Trophoblast cell (in vitro differentiated cells and primary cell): ENCODE results near the gene FOXRED1.
A peak's percentile ranks its signal among the peaks of the same experiment; 100 is the strongest.

ENCODE experiments used
- DNase-seq, 2 donors: peaks; one replicate each; pipeline ENCODE4 v3.0.0-alpha.2; 2016
- H2AFZ ChIP-seq: 2 replicates; pipeline ENCODE4 v1.6.1; 2013; ENCODE audit warnings: low read length, moderate library complexity, mild to moderate bottlenecking; ENCODE audit not compliant: insufficient read depth, poor library complexity
- H2AK5ac ChIP-seq: 2 replicates; pipeline ENCODE4 v1.6.1; 2013; ENCODE audit warnings: mild to moderate bottlenecking, low read length
- H2BK120ac ChIP-seq: 2 replicates; pipeline ENCODE4 v1.6.1; 2013; ENCODE audit warnings: low read length, mild to moderate bottlenecking, moderate library complexity; ENCODE audit not compliant: insufficient read depth, poor library complexity
- H2BK12ac ChIP-seq: 2 replicates; pipeline ENCODE4 v1.6.1; 2013; ENCODE audit warnings: mild to moderate bottlenecking, low read length, moderate library complexity
- H2BK5ac ChIP-seq: 2 replicates; pipeline ENCODE4 v1.6.1; 2013; ENCODE audit warnings: low read length, low read depth, moderate library complexity, mild to moderate bottlenecking; ENCODE audit not compliant: poor library complexity
- H3K14ac ChIP-seq: 2 replicates; pipeline ENCODE4 v1.6.1; 2013; ENCODE audit warnings: mild to moderate bottlenecking, low read length
- H3K18ac ChIP-seq: 2 replicates; pipeline ENCODE4 v1.6.1; 2013; ENCODE audit warnings: mild to moderate bottlenecking, low read length
- H3K23ac ChIP-seq: 2 replicates; pipeline ENCODE4 v1.6.1; 2013; ENCODE audit warnings: low read length
- H3K27ac ChIP-seq: 2 replicates; pipeline ENCODE4 v1.5.1; 2013; ENCODE audit warnings: low read depth, mild to moderate bottlenecking, inconsistent platforms, low read length, moderate library complexity
- H3K27me3 ChIP-seq: 2 replicates; pipeline ENCODE4 v1.6.1; 2013; ENCODE audit warnings: inconsistent platforms, mild to moderate bottlenecking, low read length, moderate library complexity; ENCODE audit not compliant: insufficient read depth
- H3K36me3 ChIP-seq, 2 experiments: 1 replicate in 1 of 2; 2 replicates in 1 of 2; pipeline ENCODE4 v1.6.1; 2013; ENCODE audit warnings: low read length in 2 of 2, mild to moderate bottlenecking in 2 of 2, moderate library complexity in 1 of 2; ENCODE audit not compliant: insufficient read depth in 2 of 2, control insufficient read depth in 1 of 2
- H3K4ac ChIP-seq: 2 replicates; pipeline ENCODE4 v1.6.1; 2013; ENCODE audit warnings: low read depth, mild to moderate bottlenecking, low read length, moderate library complexity
- H3K4me1 ChIP-seq, 2 experiments: 1 replicate in 1 of 2; 2 replicates in 1 of 2; pipeline ENCODE4 v1.6.1; 2013; ENCODE audit warnings: low read length in 2 of 2, mild to moderate bottlenecking in 2 of 2, moderate library complexity in 1 of 2; ENCODE audit not compliant: insufficient read depth in 2 of 2, control insufficient read depth in 1 of 2
- H3K4me2 ChIP-seq: 2 replicates; pipeline ENCODE4 v1.6.1; 2013; ENCODE audit warnings: inconsistent platforms, mild to moderate bottlenecking, low read length, moderate library complexity
- H3K4me3 ChIP-seq: 2 replicates; pipeline ENCODE4 v1.5.1; 2013; ENCODE audit warnings: mild to moderate bottlenecking, low read depth, low read length, inconsistent platforms
- H3K79me1 ChIP-seq: one replicate; pipeline ENCODE4 v1.6.1; 2013; ENCODE audit warnings: low read length
- H3K79me2 ChIP-seq: 2 replicates; pipeline ENCODE4 v1.6.1; 2013; ENCODE audit warnings: low read length, mild to moderate bottlenecking; ENCODE audit not compliant: control insufficient read depth, insufficient read depth, poor library complexity
- H3K9ac ChIP-seq: 2 replicates; pipeline ENCODE4 v1.6.1; 2013; ENCODE audit warnings: mild to moderate bottlenecking, low read length
- H3K9me3 ChIP-seq: 2 replicates; pipeline ENCODE4 v1.6.1; 2013; ENCODE audit warnings: low read depth, mild to moderate bottlenecking, control low read depth, inconsistent platforms, low read length; ENCODE audit not compliant: insufficient read depth
- H4K12ac ChIP-seq: 2 replicates; pipeline ENCODE4 v1.6.1; 2013; ENCODE audit warnings: low read depth, mild to moderate bottlenecking, low read length, moderate library complexity
- H4K8ac ChIP-seq: 2 replicates; pipeline ENCODE4 v1.6.1; 2013; ENCODE audit warnings: low read depth, mild to moderate bottlenecking, low read length, moderate library complexity
- H4K91ac ChIP-seq: one replicate; pipeline ENCODE4 v1.6.1; 2013; ENCODE audit warnings: low read depth, mild to moderate bottlenecking, low read length, moderate library complexity
- WGBS: extraction: QIAGEN DNeasy Blood & Tissue Kit; methylation state at CpG from one replicate; pipeline ENCODE4 v1.1.7; 2013; ENCODE audit warnings: missing lambda C conversion rate; ENCODE audit not compliant: insufficient read length, insufficient coverage; ENCODE audit errors: extremely low coverage; 5-methylcytosine and 5-hydroxymethylcytosine counted together

The FOXRED1 gene

DNA sequence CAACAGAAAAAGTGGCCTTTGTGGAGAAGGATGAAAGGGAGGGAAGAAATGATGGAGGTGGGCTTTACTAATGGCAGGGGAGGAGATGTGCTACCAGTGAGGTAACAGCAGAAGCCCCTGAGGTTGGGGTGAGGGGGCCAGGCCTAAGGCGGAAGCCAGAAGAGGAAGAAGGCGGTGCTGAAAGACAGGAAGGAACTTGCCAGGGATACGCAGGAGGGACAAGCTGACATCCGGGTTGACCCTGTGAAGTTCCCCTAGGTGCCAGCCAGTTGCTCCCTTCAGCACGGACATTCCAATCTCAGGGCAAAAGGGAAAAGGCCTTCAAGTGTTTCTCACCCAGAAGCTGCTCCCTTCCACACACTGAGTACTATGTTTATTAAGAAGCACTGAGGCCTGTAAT, 11.6 kb downstream of the FOXRED1 start:
- H3K23ac ChIP-seq = no peak overlapping the region
- H3K14ac ChIP-seq = no peak overlapping the region
- H3K4me3 ChIP-seq = no peak overlapping the region
- no peak overlapping the region for H3K18ac ChIP-seq
- peaks cover 8% of the 10 kb centered on the region for H3K79me1 ChIP-seq
- no peak overlapping the region for H2BK5ac ChIP-seq
- no peak overlapping the region for H4K91ac ChIP-seq
- no peak overlapping the region for H4K12ac ChIP-seq
- peaks cover 6% of the 10 kb centered on the region for H3K79me2 ChIP-seq
- H3K4me2 ChIP-seq = no peak overlapping the region
- no peaks in the 10 kb centered on the region for H3K9me3 ChIP-seq
- no peak overlapping the region for H2BK120ac ChIP-seq
- DNase-seq = no peak
- H2AK5ac ChIP-seq = no peak overlapping the region
- H3K36me3 ChIP-seq = peaks cover 18 to 20% of the 10 kb centered on the region in 2 experiments
- no peak overlapping the region for H3K27ac ChIP-seq
- H3K4ac ChIP-seq = no peak overlapping the region
- H4K8ac ChIP-seq = no peak overlapping the region
- no peaks in the 10 kb centered on the region for H3K27me3 ChIP-seq
- peaks cover 6 to 17% of the 10 kb centered on the region in 2 experiments for H3K4me1 ChIP-seq
- no peak overlapping the region for H2AFZ ChIP-seq
- H3K9ac ChIP-seq = no peak overlapping the region
- no peak overlapping the region for H2BK12ac ChIP-seq
- WGBS = no CpG with 5 or more reads among the region's 5 CpGs

DNA sequence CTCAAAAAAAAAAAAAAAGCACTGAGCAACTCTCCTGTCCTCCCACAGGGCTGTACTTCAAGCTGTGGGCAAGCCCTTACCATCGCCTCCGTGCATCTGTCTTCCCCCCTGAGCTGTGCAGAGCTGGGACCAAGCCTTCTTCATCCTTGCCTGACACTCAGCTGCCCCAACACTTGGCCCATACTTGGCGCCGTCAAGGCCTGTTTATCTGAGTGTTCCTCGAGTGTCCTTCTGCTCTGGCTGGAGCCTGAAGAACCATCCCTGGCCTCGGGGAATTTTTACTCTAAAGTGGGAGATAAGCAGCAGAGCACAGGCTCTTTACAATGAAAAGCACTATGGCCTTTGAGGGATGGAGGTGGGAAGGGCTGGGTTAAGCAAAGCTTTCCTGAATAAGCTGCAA, 12.3 kb downstream of the FOXRED1 start:
- peaks cover 8% of the 10 kb centered on the region for H3K79me1 ChIP-seq
- no CpG with 5 or more reads among the region's 6 CpGs for WGBS
- H3K4ac ChIP-seq = no peak overlapping the region
- no peak overlapping the region for H3K27ac ChIP-seq
- peaks cover 13% of the 10 kb centered on the region in 2 experiments for H3K36me3 ChIP-seq
- H3K18ac ChIP-seq = no peak overlapping the region
- H2AFZ ChIP-seq = no peak overlapping the region
- no peak overlapping the region for H3K23ac ChIP-seq
- no peak overlapping the region for H4K8ac ChIP-seq
- no peaks in the 10 kb centered on the region for H3K27me3 ChIP-seq
- H2BK12ac ChIP-seq = no peak overlapping the region
- H2AK5ac ChIP-seq = no peak overlapping the region
- peaks cover 6% of the 10 kb centered on the region for H3K79me2 ChIP-seq
- no peak overlapping the region for H3K4me3 ChIP-seq
- H2BK5ac ChIP-seq = no peak overlapping the region
- peaks cover 6 to 17% of the 10 kb centered on the region in 2 experiments for H3K4me1 ChIP-seq
- no peak overlapping the region for H3K4me2 ChIP-seq
- H3K9ac ChIP-seq = no peak overlapping the region
- DNase-seq = no peak
- no peak overlapping the region for H3K14ac ChIP-seq
- no peak overlapping the region for H4K91ac ChIP-seq
- H4K12ac ChIP-seq = no peak overlapping the region
- H2BK120ac ChIP-seq = no peak overlapping the region
- no peaks in the 10 kb centered on the region for H3K9me3 ChIP-seq

DNA sequence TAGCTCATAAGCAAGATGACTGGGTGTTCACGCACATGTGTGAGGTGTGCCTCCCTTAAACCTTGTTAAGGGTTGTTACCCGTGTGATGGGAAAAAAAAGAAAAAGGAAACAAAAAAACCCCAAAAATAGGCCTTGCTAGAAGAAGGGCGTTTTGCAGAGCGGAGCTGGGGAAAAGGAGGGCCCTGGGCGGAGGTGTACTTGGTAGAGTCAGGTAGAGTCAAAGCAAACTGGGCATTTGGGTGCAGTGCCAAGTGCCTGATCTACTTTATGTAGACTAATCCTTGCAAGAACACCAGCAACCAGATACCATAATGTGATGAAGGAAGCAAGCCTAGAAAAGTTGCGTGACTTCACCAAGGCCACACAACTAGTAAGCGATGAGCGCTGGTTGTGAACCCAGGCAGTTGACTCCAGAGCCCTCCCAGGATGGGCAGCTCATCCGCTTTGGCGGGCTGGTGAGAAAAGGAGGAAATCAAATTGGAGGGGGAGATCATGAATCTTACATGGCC, 12.8 kb downstream of the FOXRED1 start:
- peak overlapping the region; percentile 62 for H3K4me2 ChIP-seq
- no peak overlapping the region for H3K4ac ChIP-seq
- no peak overlapping the region for H2BK12ac ChIP-seq
- peaks cover 11 to 12% of the 10 kb centered on the region in 2 experiments for H3K36me3 ChIP-seq
- no peaks in the 10 kb centered on the region for H3K9me3 ChIP-seq
- no peak overlapping the region for H2AFZ ChIP-seq
- H4K12ac ChIP-seq = no peak overlapping the region
- H3K9ac ChIP-seq = no peak overlapping the region
- H4K8ac ChIP-seq = no peak overlapping the region
- H3K18ac ChIP-seq = no peak overlapping the region
- DNase-seq = no peak
- peaks cover 6 to 17% of the 10 kb centered on the region in 2 experiments for H3K4me1 ChIP-seq
- no peak overlapping the region for H3K23ac ChIP-seq
- no peaks in the 10 kb centered on the region for H3K27me3 ChIP-seq
- no peak overlapping the region for H2BK120ac ChIP-seq
- H3K79me2 ChIP-seq = peaks cover 6% of the 10 kb centered on the region
- peaks cover 8% of the 10 kb centered on the region for H3K79me1 ChIP-seq
- H3K27ac ChIP-seq = no peak overlapping the region
- H2BK5ac ChIP-seq = no peak overlapping the region
- H4K91ac ChIP-seq = no peak overlapping the region
- H2AK5ac ChIP-seq = no peak overlapping the region
- H3K4me3 ChIP-seq = no peak overlapping the region
- WGBS = no CpG with 5 or more reads among the region's 10 CpGs
- H3K14ac ChIP-seq = no peak overlapping the region

- DNase-seq = peak in 1 of 2 donors; percentile 28
- Histone ChIP-seq H4K12ac (peak overlapping the region; percentile 69), H3K36me3 (peaks cover 6% of the 10 kb centered on the region in 2 experiments), H3K4me1 (peaks cover 6 to 17% of the 10 kb centered on the region in 2 experiments), H2AK5ac (peak overlapping the region; percentile 20), H2BK12ac (no peak overlapping the region), H3K79me2 (peaks cover 6% of the 10 kb centered on the region), H3K9me3 (no peaks in the 10 kb centered on the region), H3K4me3 (peak overlapping the region; percentile 31), H3K27ac (no peak overlapping the region), H3K23ac (no peak overlapping the region), H3K9ac (peak overlapping the region; percentile 15), H2BK120ac (no peak overlapping the region), H3K4ac (no peak overlapping the region), H4K8ac (peak overlapping the region; percentile 98), H4K91ac (peak overlapping the region; percentile 36), H3K27me3 (no peaks in the 10 kb centered on the region), H2BK5ac (no peak overlapping the region), H3K4me2 (peak overlapping the region; percentile 62), H3K14ac (peak overlapping the region; percentile 11), H3K79me1 (peaks cover 8% of the 10 kb centered on the region), H3K18ac (no peak overlapping the region), H2AFZ (peak overlapping the region; percentile 89)
- WGBS = no CpG with 5 or more reads among the region's 15 CpGs
These were observed 13.4 kb downstream of the FOXRED1 start for GRCh38 chr11:126282361-126282735.
